ENCODE measurements around the gene RPS6KB2.

The RPS6KB2 gene

GRCh38 chr11:67468759-67469507, 40.6 kb downstream of the RPS6KB2 start, which contains the start of gene TMEM134:
Gene TMEM134 (minus strand): TSS chr11:67469251. CDS start chr11:67469192, 59 bp downstream.
- Histone ChIP-seq H3K4me1 (ENCODE audit: insufficient read depth, low read length, severe bottlenecking) (peaks cover 45% of the 10 kb centered on the region), H3K9me2 (ENCODE audit: low read depth, low read length) (no peaks in the 10 kb centered on the region), H2AFZ (ENCODE audit: low read length) (peak within 1 kb of the TSS; percentile 81; the same call in 1 of the 2 replicates), H3K4me2 (ENCODE audit: low read length) (peak within 1 kb of the TSS; percentile 77), H3F3A (ENCODE audit: insufficient read depth, low read length) (peaks cover 8% of the 10 kb centered on the region; the same call in 1 of the 2 replicates), H3K9ac (ENCODE audit: low read length) (peak within 1 kb of the TSS; percentile 86), H3K79me2 (ENCODE audit: insufficient read depth, low read length) (peaks cover 3% of the 10 kb centered on the region; the same call in 1 of the 2 replicates), H3K4me3 (ENCODE audit: low read depth, low read length, poor library complexity, severe bottlenecking) (peak within 1 kb of the TSS; percentile 75), H3K9me3 (ENCODE audit: low read length) (no peaks in the 10 kb centered on the region), H3K27ac (ENCODE audit: low read depth, low read length, poor library complexity, severe bottlenecking) (peak within 1 kb of the TSS; percentile 96), H3K36me3 (ENCODE audit: insufficient read depth, low read length) (peaks cover 7% of the 10 kb centered on the region; the same call in 1 of the 2 replicates), H4K20me1 (ENCODE audit: insufficient read depth, low read length) (no peaks in the 10 kb centered on the region), H3K27me3 (ENCODE audit: insufficient read depth, low read length) (no peaks in the 10 kb centered on the region)
- TF ChIP-seq CTCF (IDR thresholded peaks at IDR 0.05; ENCODE audit: low read length) (peak; percentile 64), EZH2 (IDR thresholded peaks at IDR 0.05; ENCODE audit: borderline replicate concordance, low read length) (no peak)

- Histone ChIP-seq H3K4me1 (ENCODE audit: insufficient read depth, low read length, severe bottlenecking) (peaks cover 39% of the 10 kb centered on the region), H3K4me3 (ENCODE audit: low read depth, low read length, poor library complexity, severe bottlenecking) (peak overlapping the region; percentile 75), H3K4me2 (ENCODE audit: low read length) (peak overlapping the region; percentile 77), H4K20me1 (ENCODE audit: insufficient read depth, low read length) (no peaks in the 10 kb centered on the region), H3K27me3 (ENCODE audit: insufficient read depth, low read length) (no peaks in the 10 kb centered on the region), H3K9me3 (ENCODE audit: low read length) (no peaks in the 10 kb centered on the region), H3K36me3 (ENCODE audit: insufficient read depth, low read length) (peaks cover 7% of the 10 kb centered on the region; the same call in 1 of the 2 replicates), H3F3A (ENCODE audit: insufficient read depth, low read length) (peaks cover 8% of the 10 kb centered on the region; the same call in 1 of the 2 replicates), H3K9me2 (ENCODE audit: low read depth, low read length) (no peaks in the 10 kb centered on the region), H3K27ac (ENCODE audit: low read depth, low read length, poor library complexity, severe bottlenecking) (no peak overlapping the region), H3K79me2 (ENCODE audit: insufficient read depth, low read length) (peaks cover 3% of the 10 kb centered on the region; the same call in 1 of the 2 replicates), H3K9ac (ENCODE audit: low read length) (peak overlapping the region; percentile 81), H2AFZ (ENCODE audit: low read length) (peak overlapping the region; percentile 81; the same call in 1 of the 2 replicates)
- no peak; the same call in 1 of the 2 replicates for TF ChIP-seq CTCF (IDR thresholded peaks at IDR 0.05; ENCODE audit: low read length)
- no peak for TF ChIP-seq EZH2 (IDR thresholded peaks at IDR 0.05; ENCODE audit: borderline replicate concordance, low read length)
These were observed 41.2 kb downstream of the RPS6KB2 start for GRCh38 chr11:67469508-67469811.

- H3K9me3 ChIP-seq (ENCODE audit: low read length) = no peaks in the 10 kb centered on the region
- H3K36me3 ChIP-seq (ENCODE audit: insufficient read depth, low read length) = no peaks in the 10 kb centered on the region; the same call in 1 of the 2 replicates
- H2AFZ ChIP-seq (ENCODE audit: low read length) = no peak overlapping the region
- H3K4me2 ChIP-seq (ENCODE audit: low read length) = no peak overlapping the region
- TF ChIP-seq EZH2 (IDR thresholded peaks at IDR 0.05; ENCODE audit: borderline replicate concordance, low read length) (no peak), CTCF (IDR thresholded peaks at IDR 0.05; ENCODE audit: low read length) (no peak)
- H3K27me3 ChIP-seq (ENCODE audit: insufficient read depth, low read length) = no peaks in the 10 kb centered on the region
- H4K20me1 ChIP-seq (ENCODE audit: insufficient read depth, low read length) = no peaks in the 10 kb centered on the region
- H3K79me2 ChIP-seq (ENCODE audit: insufficient read depth, low read length) = no peaks in the 10 kb centered on the region
- no peak overlapping the region for H3K27ac ChIP-seq (ENCODE audit: low read depth, low read length, poor library complexity, severe bottlenecking)
- H3K4me3 ChIP-seq (ENCODE audit: low read depth, low read length, poor library complexity, severe bottlenecking) = no peak overlapping the region
- no peak overlapping the region for H3K9ac ChIP-seq (ENCODE audit: low read length)
- H3K9me2 ChIP-seq (ENCODE audit: low read depth, low read length) = no peaks in the 10 kb centered on the region
- H3K4me1 ChIP-seq (ENCODE audit: insufficient read depth, low read length, severe bottlenecking) = peaks cover 35% of the 10 kb centered on the region
- peaks cover 8% of the 10 kb centered on the region; the same call in 1 of the 2 replicates for H3F3A ChIP-seq (ENCODE audit: insufficient read depth, low read length)
These were observed 42.2 kb downstream of the RPS6KB2 start for GRCh38 chr11:67470337-67471002.

Data from OCI-LY1 (cell line).